ENCODE measurements around the gene NBDY. TPM values are rescaled to one million over a fixed set of nuclear protein-coding genes. Genes with fewer than 3 reads are reported as not detected.

NBDY gene
- total and polyA plus RNA-seq, 2 donors (not counting 3 experiments of a cell fraction or from before 2014, with no cell fraction given), result 33.0 to 57.3 TPM

GRCh38 chrX:56728321-56728720 lies 722 bp upstream of the NBDY start:
- ChIA-PET CTCF (interaction anchor here (0.8 to 5.1 kb wide), 4 partner anchors 250 to 481 kb away, joined by 3 to 63 read pairs (median 4); no protein-coding TSS in a partner anchor), POLR2A (interaction anchor here (0.8 kb wide), 1 partner anchor 1926 kb away, joined by 3 read pairs; no protein-coding TSS in a partner anchor)
- Histone ChIP-seq H3K4me2 (ENCODE audit: insufficient read depth, low read length) (peak overlapping the region; percentile 81), H3K27me3 (ENCODE audit: control insufficient read depth in 2 of 2, insufficient read depth in 2 of 2, low read length in 2 of 2) (no peaks in the 10 kb centered on the region), H3K9me3 (replicated peaks; ENCODE audit: control insufficient read depth, insufficient read depth, low read length) (no peaks in the 10 kb centered on the region), H3K79me2 (ENCODE audit: control insufficient read depth, insufficient read depth, low read length) (peaks cover 25% of the 10 kb centered on the region), H3K9ac (replicated peaks; ENCODE audit: extremely low read depth, insufficient read depth, low read length) (no peak overlapping the region), H3K9me1 (replicated peaks; ENCODE audit: control insufficient read depth, extremely low read depth, insufficient read depth, low read length) (no peaks in the 10 kb centered on the region), H4K20me1 (replicated peaks; ENCODE audit: control insufficient read depth, extremely low read depth, insufficient read depth, low read length) (no peaks in the 10 kb centered on the region), H3K27ac (ENCODE audit: insufficient read depth, low read depth, low read length) (no peak overlapping the region), H2AFZ (ENCODE audit: low read depth, low read length) (no peak overlapping the region), H3K36me3 (ENCODE audit: control insufficient read depth in 2 of 2, extremely low read depth in 1 of 2, insufficient read depth in 2 of 2, low read length in 2 of 2) (no peaks in the 10 kb centered on the region), H3K4me1 (ENCODE audit: control insufficient read depth, extremely low read depth, insufficient read depth, low read length) (peaks cover 4% of the 10 kb centered on the region), H3K4me3 (replicated peaks in 1 of 3; ENCODE audit: insufficient read depth in 1 of 3, low read depth in 1 of 3, low read length in 3 of 3) (peak overlapping the region in 1 of 3 experiments; percentile 94)
- no peak for TF ChIP-seq MYC (IDR thresholded peaks at IDR 0.05; ENCODE audit: low read depth, low read length)
- dilution Hi-C loops (cut with MboI; ENCODE audit: extremely low pct_ligation_motif_present, low sequenced_read_pairs) (no loop called here), intact Hi-C loops (cut with micrococcal nuclease) (no loop called here)
- FAIRE-seq, result no peak
- no peak for DNase-seq (ENCODE audit: low read depth, low spot score)
- BruUV-seq (replicated peaks), result no TSS peak

- ChIA-PET POLR2A (no interaction called here), CTCF (interaction anchor here (0.8 to 5.1 kb wide), 4 partner anchors 249 to 481 kb away, joined by 3 to 63 read pairs (median 3); no protein-coding TSS in a partner anchor)
- no peak for TF ChIP-seq JUN (IDR thresholded peaks at IDR 0.05; ENCODE audit: borderline replicate concordance, insufficient read depth, insufficient read length, low read depth)
- TF ChIP-seq EZH2 (IDR thresholded peaks at IDR 0.05; ENCODE audit: borderline replicate concordance, low read depth, low read length, severe bottlenecking), result no peak
- TF ChIP-seq MYC (IDR thresholded peaks at IDR 0.05; ENCODE audit: low read depth, low read length), result no peak
- no peak for TF ChIP-seq POLR2AphosphoS5 (IDR thresholded peaks at IDR 0.05; ENCODE audit: insufficient read depth, low read depth, low read length)
- TF ChIP-seq CTCF (IDR thresholded peaks at IDR 0.05; ENCODE audit: extremely low read depth in 1 of 2, insufficient read depth in 1 of 2, low read depth in 1 of 2, low read length in 2 of 2), result no peak
- H3K79me2 ChIP-seq (ENCODE audit: control insufficient read depth, insufficient read depth, low read length), result peaks cover 29% of the 10 kb centered on the region
- H3K4me1 ChIP-seq (ENCODE audit: control insufficient read depth, extremely low read depth, insufficient read depth, low read length), result peaks cover 4% of the 10 kb centered on the region
- H3K4me2 ChIP-seq (ENCODE audit: insufficient read depth, low read length), result peak overlapping the region; percentile 81
- intact Hi-C loops (cut with micrococcal nuclease) (loop anchor here (1.0 kb wide), 1 partner anchor 165 kb away; the partner anchor contains the start of gene UBQLN2), dilution Hi-C loops (cut with MboI; ENCODE audit: extremely low pct_ligation_motif_present, low sequenced_read_pairs) (no loop called here)
- BruUV-seq (replicated peaks), result no TSS peak
- H2AFZ ChIP-seq (ENCODE audit: low read depth, low read length), result no peak overlapping the region
- H4K20me1 ChIP-seq (replicated peaks; ENCODE audit: control insufficient read depth, extremely low read depth, insufficient read depth, low read length), result no peaks in the 10 kb centered on the region
- DNase-seq (ENCODE audit: low read depth, low spot score), result peak; percentile 50
- no peaks in the 10 kb centered on the region for H3K9me3 ChIP-seq (replicated peaks; ENCODE audit: control insufficient read depth, insufficient read depth, low read length)
- H3K9ac ChIP-seq (replicated peaks; ENCODE audit: extremely low read depth, insufficient read depth, low read length), result peak overlapping the region; percentile 87
- no peaks in the 10 kb centered on the region for H3K9me1 ChIP-seq (replicated peaks; ENCODE audit: control insufficient read depth, extremely low read depth, insufficient read depth, low read length)
- FAIRE-seq, result peak; percentile 43
- no peaks in the 10 kb centered on the region for H3K36me3 ChIP-seq (ENCODE audit: control insufficient read depth in 2 of 2, extremely low read depth in 1 of 2, insufficient read depth in 2 of 2, low read length in 2 of 2)
- peak overlapping the region; percentile 43 to 94 (median 92) for H3K4me3 ChIP-seq (replicated peaks in 1 of 3; ENCODE audit: insufficient read depth in 1 of 3, low read depth in 1 of 3, low read length in 3 of 3)
- H3K27ac ChIP-seq (ENCODE audit: insufficient read depth, low read depth, low read length), result no peak overlapping the region
- no peaks in the 10 kb centered on the region for H3K27me3 ChIP-seq (ENCODE audit: control insufficient read depth in 2 of 2, insufficient read depth in 2 of 2, low read length in 2 of 2)
Observed at GRCh38 chrX:56728752-56729151, 291 bp upstream of the NBDY start.
